GM18517 (cell line): Measurements from ENCODE around the gene MAEL.

ENCODE experiments used
- ATAC-seq: cut with Tn5 transposase; IDR thresholded peaks from one replicate; pipeline ENCODE4 v1.9.1; 2021; ENCODE audit warnings: mild to moderate bottlenecking, moderate library complexity; ENCODE audit not compliant: unreplicated experiment

Gene MAEL

DNA sequence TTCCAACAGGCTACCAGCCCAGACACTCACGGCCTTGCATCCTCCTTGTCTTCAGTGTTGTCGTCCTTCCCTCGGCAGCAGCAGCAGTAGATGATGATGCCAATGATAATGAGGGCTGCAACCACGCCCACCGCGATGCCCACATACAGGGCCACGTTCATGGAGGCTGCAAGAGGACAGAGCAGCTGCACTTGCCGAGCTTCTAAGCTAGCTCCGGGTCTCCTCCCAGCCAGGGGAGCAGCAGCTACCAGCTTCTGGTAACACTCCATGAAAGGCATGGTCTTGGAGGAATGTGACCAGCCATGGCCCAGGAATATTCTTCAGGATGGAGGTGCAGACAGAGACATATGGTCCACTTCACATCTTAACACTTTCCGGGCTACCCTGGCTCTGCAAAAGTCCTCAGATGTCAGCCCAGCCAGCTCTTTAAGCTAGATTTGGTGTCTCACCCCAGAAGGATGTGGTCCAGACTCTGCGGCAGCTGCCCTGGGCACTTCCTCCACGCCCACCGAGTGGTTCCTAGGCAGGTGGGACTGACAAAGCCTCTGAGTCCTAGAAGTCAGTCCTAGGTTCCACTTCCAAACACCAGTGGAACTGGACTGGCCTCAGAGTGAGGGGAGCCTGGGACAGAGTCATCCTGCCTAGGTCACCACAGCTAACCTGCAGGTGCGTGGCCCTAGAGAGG, 66.0 kb downstream of the MAEL start:
- ATAC-seq: no peak

DNA sequence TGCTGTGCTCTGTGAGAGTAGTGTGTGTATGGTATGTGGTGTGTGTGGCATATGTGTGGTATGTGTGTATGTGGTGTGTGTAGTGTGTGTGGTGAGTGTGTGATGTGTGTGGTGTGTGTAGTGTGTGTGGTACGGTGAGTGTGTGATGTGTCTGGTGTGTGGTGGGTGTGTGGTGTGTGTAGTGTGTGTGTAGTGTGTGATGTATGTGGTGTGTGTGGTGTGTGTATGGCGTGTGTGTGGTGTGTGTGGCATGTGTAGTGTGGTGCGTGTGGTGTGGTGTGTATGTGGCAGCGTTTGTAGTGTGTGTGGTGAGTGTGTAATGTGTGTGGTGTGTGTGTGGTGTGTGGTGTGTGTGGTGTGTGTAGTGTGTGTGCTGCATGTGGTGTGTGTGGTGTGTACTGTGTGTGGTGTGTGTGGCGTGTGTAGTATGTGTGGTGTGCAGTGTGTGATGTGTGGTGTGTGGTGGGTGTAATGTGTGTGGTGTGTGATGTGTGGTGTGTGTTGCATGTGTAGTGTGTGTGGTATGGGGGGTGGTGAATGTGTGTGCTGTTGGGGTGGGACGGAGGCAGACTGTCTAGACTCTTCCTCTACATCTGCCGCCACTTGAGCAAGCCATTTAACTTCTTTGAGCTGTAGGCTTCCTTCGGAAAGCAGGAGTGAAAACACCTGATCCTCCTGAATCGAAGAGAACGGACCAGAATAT, 67.6 kb downstream of the MAEL start:
- no peak for ATAC-seq

DNA sequence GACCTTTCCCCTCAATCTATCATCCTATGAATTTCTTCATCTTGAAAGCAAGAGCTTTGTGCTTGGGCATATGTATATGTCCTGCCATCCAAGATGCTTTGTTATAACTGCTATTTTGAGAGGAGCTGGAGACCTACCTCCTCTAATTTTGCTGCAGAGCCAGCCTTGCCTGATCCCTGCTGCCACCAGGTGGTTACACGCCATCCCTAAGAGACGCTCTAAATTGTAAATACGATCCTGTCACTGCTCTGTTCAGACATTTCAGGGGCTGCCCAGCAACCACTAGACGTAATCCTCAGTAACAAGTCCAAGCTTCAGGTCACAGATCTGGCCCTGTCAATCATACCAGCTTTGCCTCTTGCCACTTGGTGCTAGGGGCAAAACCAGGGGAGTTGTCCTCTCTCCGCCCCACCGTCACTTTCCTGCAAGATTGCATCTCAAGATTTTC, 68.2 kb downstream of the MAEL start:
- no peak for ATAC-seq

DNA sequence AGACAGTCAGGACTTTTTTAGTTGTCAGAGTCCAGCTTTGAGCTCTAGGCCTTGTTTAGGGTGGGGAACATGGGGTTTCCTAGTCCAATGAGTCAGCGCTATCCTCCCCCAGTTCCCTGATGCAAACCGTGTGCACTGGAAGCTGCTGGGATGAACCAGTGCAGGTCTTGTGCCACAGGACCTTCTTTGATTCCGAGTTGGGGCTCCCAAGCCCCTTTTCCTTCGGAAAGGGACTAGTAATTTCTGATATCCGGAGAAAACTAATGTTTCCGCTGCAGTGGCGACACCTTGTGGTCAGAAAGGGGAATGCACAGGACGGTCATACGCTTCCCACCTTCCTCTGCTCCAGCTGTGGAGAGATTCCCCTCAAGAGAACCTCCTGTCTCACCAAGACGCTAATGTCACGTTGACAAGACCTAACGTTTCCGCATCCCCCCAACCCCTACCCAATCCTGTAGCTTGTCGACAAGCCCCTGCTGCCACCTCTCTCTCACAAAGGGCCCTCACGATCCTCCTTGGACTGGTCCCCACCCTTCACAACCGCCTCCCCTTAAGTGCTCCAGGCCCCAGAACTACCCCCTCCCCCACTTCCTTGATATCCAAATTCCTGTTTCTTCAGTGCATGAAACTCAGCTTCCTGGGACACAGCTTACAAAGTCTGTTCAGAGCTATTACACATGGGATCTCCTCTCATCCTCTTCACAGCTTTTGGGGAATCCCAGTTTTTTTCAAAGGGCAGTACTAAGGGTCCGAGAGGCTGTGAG, 70.1 kb downstream of the MAEL start:
- ATAC-seq: no peak

DNA sequence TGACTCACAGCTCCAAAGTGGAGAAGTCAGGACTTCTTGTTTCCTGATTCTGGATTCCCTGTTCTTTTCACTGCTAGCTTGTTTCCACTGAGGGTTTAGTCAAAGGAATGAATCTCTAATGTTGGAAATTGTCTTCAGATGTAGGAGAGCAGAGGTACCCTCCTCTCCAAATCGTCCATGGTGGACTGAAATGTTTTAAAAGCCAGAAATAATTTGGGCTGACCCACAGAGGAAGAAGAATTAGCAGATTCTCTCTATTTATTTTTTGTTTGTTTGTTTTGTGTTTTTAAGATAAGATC, 70.7 kb downstream of the MAEL start:
- no peak for ATAC-seq

DNA sequence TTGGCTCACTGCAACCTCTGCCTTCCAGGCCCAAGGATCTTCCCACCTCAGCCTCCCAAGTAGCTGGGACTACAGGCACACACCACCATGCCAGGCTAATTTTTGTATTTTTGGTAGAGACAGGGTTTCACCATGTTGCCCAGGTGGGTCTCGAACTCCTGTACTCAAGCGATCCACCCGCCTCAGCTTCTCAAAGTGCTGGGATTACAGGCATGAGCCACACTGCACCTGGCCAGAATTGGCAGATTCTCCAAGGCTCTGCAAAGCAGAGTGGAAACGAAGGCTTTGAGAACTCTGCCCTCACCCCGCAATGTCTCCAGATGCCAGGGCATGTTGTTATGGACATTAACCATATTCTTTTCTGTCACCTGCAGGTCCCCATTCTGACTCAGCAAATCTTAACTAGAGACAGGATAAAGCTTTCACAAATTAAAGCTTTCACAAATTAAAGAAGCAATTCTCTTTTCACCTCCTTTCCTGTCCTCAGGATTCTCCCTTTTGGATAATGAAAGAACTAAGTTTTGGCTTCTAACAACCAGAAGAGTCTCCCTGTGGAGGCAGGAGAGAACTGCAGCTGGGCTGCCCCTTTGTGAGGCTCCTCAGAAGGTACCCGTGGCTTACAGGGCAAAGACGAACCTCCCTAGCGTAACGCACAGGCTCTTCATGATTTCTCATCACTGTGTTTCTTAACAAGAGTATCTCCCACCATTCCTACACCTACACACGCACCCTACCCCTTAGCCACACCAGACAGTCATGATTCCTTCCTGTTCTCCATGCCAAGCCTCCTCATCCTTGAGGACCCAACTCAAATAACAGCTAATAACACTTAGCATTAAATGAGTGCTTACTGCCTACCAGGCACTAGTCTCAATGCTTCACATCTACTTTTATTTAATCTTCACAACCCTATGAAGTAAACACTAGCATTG, 71.3 kb downstream of the MAEL start:
- no peak for ATAC-seq

DNA sequence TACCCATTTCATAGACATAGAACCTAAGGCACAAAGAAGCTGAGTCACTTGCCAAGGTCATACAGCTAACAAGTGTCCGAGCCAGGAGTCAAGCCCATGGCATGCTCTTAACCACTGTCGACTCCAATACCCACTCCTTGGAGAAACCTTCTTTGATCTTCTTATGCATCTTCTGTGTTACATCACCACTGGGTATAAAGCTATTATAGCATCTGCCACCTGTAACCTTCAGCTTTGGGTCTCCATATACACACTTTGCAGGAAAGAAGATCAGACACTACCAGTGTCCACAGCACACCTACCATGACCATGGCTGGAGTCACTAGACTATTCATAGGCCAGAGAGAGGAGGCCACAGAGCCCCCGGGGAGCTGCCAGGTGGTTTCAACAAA, 72.0 kb downstream of the MAEL start:
- no peak for ATAC-seq

DNA sequence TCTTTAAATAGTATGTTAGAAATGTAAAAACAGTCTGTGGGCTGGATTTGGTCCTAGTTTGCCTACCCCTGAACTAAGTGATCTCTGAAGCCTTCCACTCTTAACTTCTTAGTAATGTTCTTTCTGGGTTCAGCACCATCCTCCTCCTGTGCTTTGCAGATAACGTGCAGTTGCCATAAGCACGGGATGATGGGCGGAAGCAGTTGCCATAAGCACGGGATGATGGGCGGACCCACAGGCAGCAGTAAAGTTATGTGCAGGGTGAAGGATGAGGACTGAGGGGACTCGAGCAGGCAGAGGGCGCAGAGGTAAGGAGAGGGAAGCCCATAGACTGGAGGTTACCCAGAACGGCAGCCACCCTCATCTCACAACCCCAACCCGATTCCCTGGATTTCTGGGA, 75.5 kb downstream of the MAEL start:
- no peak for ATAC-seq

DNA sequence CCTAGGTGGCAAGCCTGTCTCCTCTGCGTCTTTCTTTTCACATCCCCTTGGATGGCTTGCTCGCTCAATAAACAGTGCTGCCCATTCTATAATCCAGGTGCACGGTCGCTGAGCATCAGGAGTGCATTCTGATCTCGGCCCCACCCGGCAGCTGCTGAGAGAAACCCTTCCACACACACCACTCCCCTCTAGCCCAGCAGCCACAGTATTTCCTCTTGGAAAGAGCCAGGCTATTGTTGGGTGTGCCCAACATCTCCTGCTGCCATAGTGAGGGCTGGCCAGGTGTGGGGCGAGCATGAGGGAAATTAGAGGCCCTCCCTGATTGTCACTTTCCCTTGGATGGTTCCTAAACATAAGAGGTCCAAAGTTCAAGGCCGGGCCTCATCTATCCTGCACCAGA, 76.4 kb downstream of the MAEL start:
- no peak for ATAC-seq

DNA sequence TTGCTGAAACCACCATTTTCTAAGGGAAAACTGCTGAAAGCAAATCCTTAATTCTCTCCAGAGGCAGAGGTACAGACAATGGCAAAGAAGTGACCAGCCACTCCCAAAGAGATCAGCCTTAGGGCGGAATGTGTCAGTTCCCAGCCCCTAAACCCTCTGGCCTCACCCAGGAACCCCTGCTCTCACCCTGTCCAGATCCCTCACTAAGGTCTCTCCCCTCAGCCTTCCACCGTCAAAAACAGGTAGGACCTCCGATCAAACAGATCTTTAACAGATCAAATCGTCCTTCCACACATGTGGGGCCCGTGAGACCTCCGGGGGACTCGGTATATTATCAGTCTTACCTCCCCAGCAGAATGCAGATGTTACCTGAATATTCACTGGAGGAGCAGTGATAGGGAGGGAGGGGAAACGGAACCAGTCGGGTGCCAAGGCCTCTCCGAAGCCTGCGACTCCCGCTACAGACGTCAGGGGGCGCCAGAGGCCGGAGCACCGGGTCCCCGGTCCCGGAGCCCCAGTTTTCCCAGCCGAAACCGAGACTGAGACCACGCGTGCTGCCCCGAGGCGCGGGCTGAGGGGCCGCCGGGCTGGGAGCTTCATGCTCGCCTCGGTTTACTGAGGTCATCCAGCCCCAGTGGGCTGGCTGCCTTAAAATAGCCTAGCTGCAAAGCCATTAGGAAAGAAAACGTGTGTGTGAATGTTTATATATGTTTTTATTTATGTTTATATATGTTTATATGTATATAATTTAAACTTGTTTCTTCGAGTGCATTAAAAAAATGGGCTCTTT, 77.4 kb downstream of the MAEL start:
- peak; percentile 53 for ATAC-seq

DNA sequence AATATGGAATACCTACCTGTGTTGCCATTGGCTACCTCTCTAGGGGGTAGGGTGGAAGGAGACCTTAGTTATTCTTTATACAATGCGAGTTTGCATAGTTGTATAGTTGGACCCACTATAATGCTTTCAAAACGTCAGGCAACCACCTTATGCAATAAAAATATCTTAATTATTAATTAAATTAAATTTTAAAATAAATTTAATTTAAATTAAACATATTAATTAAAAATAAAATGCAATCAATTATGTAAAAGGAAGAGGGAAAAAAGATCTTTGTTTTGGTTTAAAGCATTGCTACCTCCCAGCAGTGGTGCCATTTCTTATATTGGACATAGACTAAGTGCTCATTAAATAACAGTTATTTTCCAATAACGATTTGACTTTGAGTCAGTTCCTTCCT, 78.8 kb downstream of the MAEL start:
- ATAC-seq: no peak

DNA sequence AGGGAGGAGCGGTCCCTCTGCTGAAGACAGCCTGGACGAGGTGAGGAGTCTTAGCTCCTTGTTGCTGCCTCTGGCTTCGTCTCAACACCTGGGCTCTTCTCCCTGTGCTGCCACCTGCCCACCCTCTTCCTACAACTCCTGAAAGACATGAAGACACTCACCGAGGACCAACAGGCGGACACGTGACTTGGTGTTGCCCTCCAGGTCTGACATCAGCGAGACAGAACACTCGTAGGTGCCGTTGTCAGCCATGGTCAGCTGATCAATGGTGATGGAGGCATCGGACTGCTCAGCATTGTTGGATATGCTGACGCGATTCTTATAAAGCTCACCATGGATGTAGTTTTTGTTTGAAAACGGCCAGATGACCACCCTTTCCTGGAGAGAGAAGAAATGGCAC, 79.7 kb downstream of the MAEL start:
- ATAC-seq: no peak

DNA sequence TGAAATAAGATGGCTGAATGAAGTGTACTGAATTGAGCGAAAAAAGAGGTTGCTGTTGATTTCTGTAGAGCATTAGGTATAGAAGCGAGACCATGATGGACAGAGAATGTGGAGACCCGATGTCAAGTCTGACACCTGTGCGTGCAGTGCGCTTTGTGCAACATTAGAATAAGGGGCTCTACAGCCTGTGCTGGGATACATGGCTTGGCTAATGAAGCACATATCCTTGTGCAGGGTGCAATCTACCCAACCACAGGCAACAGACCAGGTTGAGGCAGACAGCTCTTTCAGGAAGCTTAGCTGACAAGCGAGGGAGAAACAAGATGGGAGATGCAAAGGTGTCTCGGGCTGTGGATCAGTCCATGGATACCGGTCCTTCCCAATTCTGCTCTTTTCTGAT, 82.2 kb downstream of the MAEL start:
- no peak for ATAC-seq
